GM23338 (cell line): Measurements from ENCODE around the gene AMPD2. TPM values are rescaled to one million over a fixed set of nuclear protein-coding genes. Genes with fewer than 3 reads are reported as not detected.

Experiments used
- ATAC-seq: fragments of 200-7000 bp; cut with Tn5 transposase; 3 replicates; pipeline ENCODE4 v1.9.1; 2020
- DNase-seq: peaks from one replicate; pipeline ENCODE4 v3.0.0-alpha.2; 2015; ENCODE audit warnings: low spot score
- H2AFZ ChIP-seq: fragments of 200-600 bp; sonication (generic); 2 replicates; pipeline ENCODE4 v1.8.0; 2016; ENCODE audit warnings: antibody characterized with exemption, mild to moderate bottlenecking, moderate library complexity
- H3F3A ChIP-seq: fragments of 200-600 bp; sonication (generic); replicated peaks from 2 replicates; pipeline ENCODE4 v1.8.0; 2017; ENCODE audit warnings: antibody characterized with exemption, mixed run types, low read depth
- H3K27ac ChIP-seq: fragments of 200-600 bp; sonication (generic); 2 replicates; pipeline ENCODE4 v1.6.1; 2016; ENCODE audit warnings: low read depth
- H3K27me3 ChIP-seq: fragments of 200-600 bp; sonication (generic); 2 replicates; pipeline ENCODE4 v1.8.0; 2016; ENCODE audit warnings: mild to moderate bottlenecking, mixed run types, moderate library complexity; ENCODE audit not compliant: insufficient read depth
- H3K36me3 ChIP-seq: fragments of 200-600 bp; sonication (generic); 2 replicates; pipeline ENCODE4 v1.8.0; 2016; ENCODE audit warnings: mild to moderate bottlenecking; ENCODE audit not compliant: insufficient read depth
- H3K4me1 ChIP-seq: fragments of 200-600 bp; sonication (generic); 2 replicates; pipeline ENCODE4 v1.8.0; 2016; ENCODE audit warnings: mild to moderate bottlenecking, moderate library complexity; ENCODE audit not compliant: insufficient read depth
- H3K4me2 ChIP-seq: fragments of 200-600 bp; sonication (generic); 2 replicates; pipeline ENCODE4 v1.7.1; 2017; ENCODE audit warnings: mixed run types
- H3K4me3 ChIP-seq: fragments of 200-600 bp; sonication (generic); 2 replicates; pipeline ENCODE4 v1.6.1; 2016; ENCODE audit warnings: mixed run types
- H3K79me2 ChIP-seq: fragments of 200-600 bp; sonication (generic); replicated peaks from 2 replicates; pipeline ENCODE4 v1.8.0; 2017; ENCODE audit warnings: mild to moderate bottlenecking; ENCODE audit not compliant: insufficient read depth
- H3K9me2 ChIP-seq: fragments of 200-600 bp; sonication (generic); 2 replicates; pipeline ENCODE4 v1.8.0; 2017; ENCODE audit not compliant: insufficient read depth
- H4K20me1 ChIP-seq: fragments of 200-600 bp; sonication (generic); replicated peaks from 2 replicates; pipeline ENCODE4 v1.8.0; 2017; ENCODE audit warnings: mild to moderate bottlenecking; ENCODE audit not compliant: insufficient read depth
- H3K27ac Mint-ChIP-seq: 2 replicates; pipeline ENCODE4 v1.8.0; 2020; ENCODE audit warnings: inconsistent platforms, mild to moderate bottlenecking, moderate library complexity, mixed read lengths
- H3K27me3 Mint-ChIP-seq: 3 replicates; pipeline ENCODE4 v1.8.0; 2022; ENCODE audit warnings: low read depth, mild to moderate bottlenecking, moderate library complexity, mixed read lengths, inconsistent platforms; ENCODE audit not compliant: insufficient read depth, poor library complexity
- H3K36me3 Mint-ChIP-seq: 3 replicates; pipeline ENCODE4 v1.8.0; 2021; ENCODE audit warnings: low read depth, mild to moderate bottlenecking, inconsistent platforms, moderate library complexity, mixed read lengths
- H3K4me1 Mint-ChIP-seq: 3 replicates; pipeline ENCODE4 v1.8.0; 2020; ENCODE audit warnings: mild to moderate bottlenecking, inconsistent platforms, mixed read lengths
- H3K4me3 Mint-ChIP-seq: 3 replicates; pipeline ENCODE4 v1.8.0; 2021; ENCODE audit warnings: moderate library complexity, mild to moderate bottlenecking, inconsistent platforms, mixed read lengths
- H3K9me3 Mint-ChIP-seq: 3 replicates; pipeline ENCODE4 v1.8.0; 2020; ENCODE audit warnings: moderate library complexity, mild to moderate bottlenecking, inconsistent platforms, mixed read lengths
- CREB1 ChIP-seq: fragments of 250-450 bp; sonication (Bioruptor Pico); IDR thresholded peaks from 2 replicates; pipeline ENCODE4 v1.5.0; 2020; ENCODE audit warnings: low read depth, mild to moderate bottlenecking, moderate library complexity
- ETS1 ChIP-seq: IDR thresholded peaks from 2 replicates; pipeline ENCODE4 v1.6.1; 2016; ENCODE audit warnings: antibody characterized with exemption
- EZH2 ChIP-seq: fragments of 200-600 bp; sonication (generic); IDR thresholded peaks from one replicate; pipeline ENCODE4 v1.8.0; 2017; ENCODE audit warnings: antibody characterized with exemption, mild to moderate bottlenecking, low read depth; ENCODE audit not compliant: unreplicated experiment
- EZH2phosphoT487 ChIP-seq: fragments of 200-600 bp; sonication (generic); IDR thresholded peaks from one replicate; pipeline ENCODE4 v1.8.1; 2018; ENCODE audit warnings: antibody characterized with exemption; ENCODE audit not compliant: unreplicated experiment
- JUNB ChIP-seq: IDR thresholded peaks from one replicate; pipeline ENCODE4 v1.6.1; 2016; ENCODE audit warnings: antibody characterized with exemption; ENCODE audit not compliant: unreplicated experiment
- NANOG ChIP-seq: IDR thresholded peaks from 2 replicates; pipeline ENCODE4 v1.6.1; 2016; ENCODE audit warnings: antibody characterized with exemption, borderline replicate concordance
- POLR2AphosphoS5 ChIP-seq: IDR thresholded peaks from 2 replicates; pipeline ENCODE4 v1.6.1; 2016; ENCODE audit warnings: antibody characterized with exemption, low read depth
- REST ChIP-seq: IDR thresholded peaks from one replicate; pipeline ENCODE4 v1.6.1; 2018; ENCODE audit warnings: antibody characterized with exemption; ENCODE audit not compliant: unreplicated experiment
- STAT1 ChIP-seq: IDR thresholded peaks from one replicate; pipeline ENCODE4 v1.6.1; 2016; ENCODE audit warnings: antibody characterized with exemption; ENCODE audit not compliant: unreplicated experiment
- ZNF114 ChIP-seq: fragments of 250-450 bp; sonication (Bioruptor Pico); IDR thresholded peaks from 2 replicates; pipeline ENCODE4 v1.5.0; 2020; ENCODE audit warnings: mild to moderate bottlenecking, moderate library complexity
- ZNF331 ChIP-seq: fragments of 250-450 bp; sonication (Bioruptor Pico); IDR thresholded peaks from 2 replicates; pipeline ENCODE4 v1.5.0; 2020; ENCODE audit warnings: low read depth, mild to moderate bottlenecking, moderate library complexity
- polyA plus RNA-seq: library from polyadenylated mRNA; unstranded; fragments of >200 nt; fragmentation: Nextera tagmentation; extraction: Ambion mirVana; gene quantifications from 2 replicates; pipeline ENCODE4 v1.2.1, GENCODE V29; 2016
- total RNA-seq: library from RNA; depleted of rRNA; stranded (reverse); fragments of >200 nt; shearing (Covaris generic); gene quantifications from 2 replicates; pipeline ENCODE4 v1.2.3, GENCODE V29; 2014
- TF ChIP-seq, protein P1 (sequence below), 2 experiments: fragments of 200-600 bp in 1 of 2; sonication (generic) in 1 of 2; conservative IDR thresholded peaks; 2 replicates each; pipeline versions ENCODE4 v1.5.1 to v1.6.1; 2016 to 2017; ENCODE audit warnings: antibody characterized with exemption in 2 of 2, low read depth in 2 of 2, mild to moderate bottlenecking in 2 of 2, moderate library complexity in 1 of 2
- TF ChIP-seq, protein P2 (sequence below): fragments of 250-450 bp; sonication (Bioruptor Pico); IDR thresholded peaks from 2 replicates; pipeline ENCODE4 v1.5.0; 2020; ENCODE audit warnings: mild to moderate bottlenecking, moderate library complexity

AMPD2 gene
- total and polyA plus RNA-seq, 2 experiments from 2014 or later: 24.5 to 62.1 TPM

- Histone ChIP-seq H3K4me2 (no peak overlapping the region), H3K9me2 (peaks cover 13% of the 10 kb centered on the region; the same call in 1 of the 2 replicates), H3F3A (no peaks in the 10 kb centered on the region), H3K27ac (no peak overlapping the region), H3K4me3 (no peak overlapping the region), H3K79me2 (no peaks in the 10 kb centered on the region), H3K36me3 (no peaks in the 10 kb centered on the region), H3K27me3 (no peaks in the 10 kb centered on the region), H4K20me1 (no peaks in the 10 kb centered on the region), H3K4me1 (peaks cover 23% of the 10 kb centered on the region), H2AFZ (no peak overlapping the region)
- Mint-ChIP-seq H3K4me3 (no peak overlapping the region), H3K36me3 (no peaks in the 10 kb centered on the region), H3K27ac (no peak overlapping the region), H3K9me3 (no peaks in the 10 kb centered on the region), H3K4me1 (peaks cover 23% of the 10 kb centered on the region; the same call in 2 of the 3 replicates), H3K27me3 (peaks cover 2% of the 10 kb centered on the region)
- no peak for TF ChIP-seq NANOG
- TF ChIP-seq REST: no peak
- TF ChIP-seq EZH2phosphoT487: no peak
- TF ChIP-seq, protein P1, sequence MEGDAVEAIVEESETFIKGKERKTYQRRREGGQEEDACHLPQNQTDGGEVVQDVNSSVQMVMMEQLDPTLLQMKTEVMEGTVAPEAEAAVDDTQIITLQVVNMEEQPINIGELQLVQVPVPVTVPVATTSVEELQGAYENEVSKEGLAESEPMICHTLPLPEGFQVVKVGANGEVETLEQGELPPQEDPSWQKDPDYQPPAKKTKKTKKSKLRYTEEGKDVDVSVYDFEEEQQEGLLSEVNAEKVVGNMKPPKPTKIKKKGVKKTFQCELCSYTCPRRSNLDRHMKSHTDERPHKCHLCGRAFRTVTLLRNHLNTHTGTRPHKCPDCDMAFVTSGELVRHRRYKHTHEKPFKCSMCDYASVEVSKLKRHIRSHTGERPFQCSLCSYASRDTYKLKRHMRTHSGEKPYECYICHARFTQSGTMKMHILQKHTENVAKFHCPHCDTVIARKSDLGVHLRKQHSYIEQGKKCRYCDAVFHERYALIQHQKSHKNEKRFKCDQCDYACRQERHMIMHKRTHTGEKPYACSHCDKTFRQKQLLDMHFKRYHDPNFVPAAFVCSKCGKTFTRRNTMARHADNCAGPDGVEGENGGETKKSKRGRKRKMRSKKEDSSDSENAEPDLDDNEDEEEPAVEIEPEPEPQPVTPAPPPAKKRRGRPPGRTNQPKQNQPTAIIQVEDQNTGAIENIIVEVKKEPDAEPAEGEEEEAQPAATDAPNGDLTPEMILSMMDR (conservative IDR thresholded peaks at IDR 0.05; ENCODE audit: low read depth in 2 of 2): no peak
- no peak for TF ChIP-seq ZNF331 (CRISPR knock-in tag)
- no peak for TF ChIP-seq STAT1
- no peak for TF ChIP-seq ETS1
- no peak for TF ChIP-seq POLR2AphosphoS5
- TF ChIP-seq CREB1 (CRISPR knock-in tag): no peak
- TF ChIP-seq, protein P2, sequence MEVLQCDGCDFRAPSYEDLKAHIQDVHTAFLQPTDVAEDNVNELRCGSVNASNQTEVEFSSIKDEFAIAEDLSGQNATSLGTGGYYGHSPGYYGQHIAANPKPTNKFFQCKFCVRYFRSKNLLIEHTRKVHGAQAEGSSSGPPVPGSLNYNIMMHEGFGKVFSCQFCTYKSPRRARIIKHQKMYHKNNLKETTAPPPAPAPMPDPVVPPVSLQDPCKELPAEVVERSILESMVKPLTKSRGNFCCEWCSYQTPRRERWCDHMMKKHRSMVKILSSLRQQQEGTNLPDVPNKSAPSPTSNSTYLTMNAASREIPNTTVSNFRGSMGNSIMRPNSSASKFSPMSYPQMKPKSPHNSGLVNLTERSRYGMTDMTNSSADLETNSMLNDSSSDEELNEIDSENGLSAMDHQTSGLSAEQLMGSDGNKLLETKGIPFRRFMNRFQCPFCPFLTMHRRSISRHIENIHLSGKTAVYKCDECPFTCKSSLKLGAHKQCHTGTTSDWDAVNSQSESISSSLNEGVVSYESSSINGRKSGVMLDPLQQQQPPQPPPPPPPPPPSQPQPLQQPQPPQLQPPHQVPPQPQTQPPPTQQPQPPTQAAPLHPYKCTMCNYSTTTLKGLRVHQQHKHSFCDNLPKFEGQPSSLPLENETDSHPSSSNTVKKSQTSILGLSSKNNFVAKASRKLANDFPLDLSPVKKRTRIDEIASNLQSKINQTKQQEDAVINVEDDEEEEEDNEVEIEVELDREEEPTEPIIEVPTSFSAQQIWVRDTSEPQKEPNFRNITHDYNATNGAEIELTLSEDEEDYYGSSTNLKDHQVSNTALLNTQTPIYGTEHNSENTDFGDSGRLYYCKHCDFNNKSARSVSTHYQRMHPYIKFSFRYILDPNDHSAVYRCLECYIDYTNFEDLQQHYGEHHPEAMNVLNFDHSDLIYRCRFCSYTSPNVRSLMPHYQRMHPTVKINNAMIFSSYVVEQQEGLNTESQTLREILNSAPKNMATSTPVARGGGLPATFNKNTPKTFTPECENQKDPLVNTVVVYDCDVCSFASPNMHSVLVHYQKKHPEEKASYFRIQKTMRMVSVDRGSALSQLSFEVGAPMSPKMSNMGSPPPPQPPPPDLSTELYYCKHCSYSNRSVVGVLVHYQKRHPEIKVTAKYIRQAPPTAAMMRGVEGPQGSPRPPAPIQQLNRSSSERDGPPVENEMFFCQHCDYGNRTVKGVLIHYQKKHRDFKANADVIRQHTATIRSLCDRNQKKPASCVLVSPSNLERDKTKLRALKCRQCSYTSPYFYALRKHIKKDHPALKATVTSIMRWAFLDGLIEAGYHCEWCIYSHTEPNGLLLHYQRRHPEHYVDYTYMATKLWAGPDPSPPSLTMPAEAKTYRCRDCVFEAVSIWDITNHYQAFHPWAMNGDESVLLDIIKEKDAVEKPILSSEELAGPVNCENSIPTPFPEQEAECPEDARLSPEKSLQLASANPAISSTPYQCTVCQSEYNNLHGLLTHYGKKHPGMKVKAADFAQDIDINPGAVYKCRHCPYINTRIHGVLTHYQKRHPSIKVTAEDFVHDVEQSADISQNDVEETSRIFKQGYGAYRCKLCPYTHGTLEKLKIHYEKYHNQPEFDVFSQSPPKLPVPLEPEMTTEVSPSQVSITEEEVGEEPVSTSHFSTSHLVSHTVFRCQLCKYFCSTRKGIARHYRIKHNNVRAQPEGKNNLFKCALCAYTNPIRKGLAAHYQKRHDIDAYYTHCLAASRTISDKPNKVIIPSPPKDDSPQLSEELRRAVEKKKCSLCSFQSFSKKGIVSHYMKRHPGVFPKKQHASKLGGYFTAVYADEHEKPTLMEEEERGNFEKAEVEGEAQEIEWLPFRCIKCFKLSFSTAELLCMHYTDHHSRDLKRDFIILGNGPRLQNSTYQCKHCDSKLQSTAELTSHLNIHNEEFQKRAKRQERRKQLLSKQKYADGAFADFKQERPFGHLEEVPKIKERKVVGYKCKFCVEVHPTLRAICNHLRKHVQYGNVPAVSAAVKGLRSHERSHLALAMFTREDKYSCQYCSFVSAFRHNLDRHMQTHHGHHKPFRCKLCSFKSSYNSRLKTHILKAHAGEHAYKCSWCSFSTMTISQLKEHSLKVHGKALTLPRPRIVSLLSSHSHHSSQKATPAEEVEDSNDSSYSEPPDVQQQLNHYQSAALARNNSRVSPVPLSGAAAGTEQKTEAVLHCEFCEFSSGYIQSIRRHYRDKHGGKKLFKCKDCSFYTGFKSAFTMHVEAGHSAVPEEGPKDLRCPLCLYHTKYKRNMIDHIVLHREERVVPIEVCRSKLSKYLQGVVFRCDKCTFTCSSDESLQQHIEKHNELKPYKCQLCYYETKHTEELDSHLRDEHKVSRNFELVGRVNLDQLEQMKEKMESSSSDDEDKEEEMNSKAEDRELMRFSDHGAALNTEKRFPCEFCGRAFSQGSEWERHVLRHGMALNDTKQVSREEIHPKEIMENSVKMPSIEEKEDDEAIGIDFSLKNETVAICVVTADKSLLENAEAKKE (CRISPR knock-in tag): no peak
- no peak for TF ChIP-seq ZNF114 (CRISPR knock-in tag)
- no peak for TF ChIP-seq EZH2
- no peak for TF ChIP-seq JUNB
- DNase-seq (no peak), ATAC-seq (no peak)
Measured at GRCh38 chr1:109611308-109611990, 8.2 kb upstream of the AMPD2 start.
